ENCODE results near the gene DDIT4. TPM values are rescaled to one million over a fixed set of nuclear protein-coding genes. Genes with fewer than 3 reads are reported as not detected.

The DDIT4 gene
- total and polyA plus RNA-seq, 9 of the 15 experiments (the other 6 are each of a cell fraction or from before 2014, with no cell fraction given) = 8.2 to 675 (median 159) TPM

- TF ChIP-seq, protein P1, sequence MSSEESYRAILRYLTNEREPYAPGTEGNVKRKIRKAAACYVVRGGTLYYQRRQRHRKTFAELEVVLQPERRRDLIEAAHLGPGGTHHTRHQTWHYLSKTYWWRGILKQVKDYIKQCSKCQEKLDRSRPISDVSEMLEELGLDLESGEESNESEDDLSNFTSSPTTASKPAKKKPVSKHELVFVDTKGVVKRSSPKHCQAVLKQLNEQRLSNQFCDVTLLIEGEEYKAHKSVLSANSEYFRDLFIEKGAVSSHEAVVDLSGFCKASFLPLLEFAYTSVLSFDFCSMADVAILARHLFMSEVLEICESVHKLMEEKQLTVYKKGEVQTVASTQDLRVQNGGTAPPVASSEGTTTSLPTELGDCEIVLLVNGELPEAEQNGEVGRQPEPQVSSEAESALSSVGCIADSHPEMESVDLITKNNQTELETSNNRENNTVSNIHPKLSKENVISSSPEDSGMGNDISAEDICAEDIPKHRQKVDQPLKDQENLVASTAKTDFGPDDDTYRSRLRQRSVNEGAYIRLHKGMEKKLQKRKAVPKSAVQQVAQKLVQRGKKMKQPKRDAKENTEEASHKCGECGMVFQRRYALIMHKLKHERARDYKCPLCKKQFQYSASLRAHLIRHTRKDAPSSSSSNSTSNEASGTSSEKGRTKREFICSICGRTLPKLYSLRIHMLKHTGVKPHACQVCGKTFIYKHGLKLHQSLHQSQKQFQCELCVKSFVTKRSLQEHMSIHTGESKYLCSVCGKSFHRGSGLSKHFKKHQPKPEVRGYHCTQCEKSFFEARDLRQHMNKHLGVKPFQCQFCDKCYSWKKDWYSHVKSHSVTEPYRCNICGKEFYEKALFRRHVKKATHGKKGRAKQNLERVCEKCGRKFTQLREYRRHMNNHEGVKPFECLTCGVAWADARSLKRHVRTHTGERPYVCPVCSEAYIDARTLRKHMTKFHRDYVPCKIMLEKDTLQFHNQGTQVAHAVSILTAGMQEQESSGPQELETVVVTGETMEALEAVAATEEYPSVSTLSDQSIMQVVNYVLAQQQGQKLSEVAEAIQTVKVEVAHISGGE (CRISPR knock-in tag; IDR thresholded peaks at IDR 0.05) = no peak
- TF ChIP-seq RERE (CRISPR knock-in tag; IDR thresholded peaks at IDR 0.05; ENCODE audit: borderline replicate concordance) (no peak), ZNF24 (IDR thresholded peaks at IDR 0.05) (no peak), TAF9B (IDR thresholded peaks at IDR 0.05; ENCODE audit: partially characterized antibody) (no peak), KDM4B (IDR thresholded peaks at IDR 0.05; ENCODE audit: borderline replicate concordance in 2 of 2, low read depth in 1 of 2) (no peak), ARID4B (CRISPR knock-in tag; IDR thresholded peaks at IDR 0.05) (no peak), ZNF695 (CRISPR knock-in tag; IDR thresholded peaks at IDR 0.05) (no peak), NR1H2 (CRISPR knock-in tag; IDR thresholded peaks at IDR 0.05) (no peak)
- TF ChIP-seq, protein P2, sequence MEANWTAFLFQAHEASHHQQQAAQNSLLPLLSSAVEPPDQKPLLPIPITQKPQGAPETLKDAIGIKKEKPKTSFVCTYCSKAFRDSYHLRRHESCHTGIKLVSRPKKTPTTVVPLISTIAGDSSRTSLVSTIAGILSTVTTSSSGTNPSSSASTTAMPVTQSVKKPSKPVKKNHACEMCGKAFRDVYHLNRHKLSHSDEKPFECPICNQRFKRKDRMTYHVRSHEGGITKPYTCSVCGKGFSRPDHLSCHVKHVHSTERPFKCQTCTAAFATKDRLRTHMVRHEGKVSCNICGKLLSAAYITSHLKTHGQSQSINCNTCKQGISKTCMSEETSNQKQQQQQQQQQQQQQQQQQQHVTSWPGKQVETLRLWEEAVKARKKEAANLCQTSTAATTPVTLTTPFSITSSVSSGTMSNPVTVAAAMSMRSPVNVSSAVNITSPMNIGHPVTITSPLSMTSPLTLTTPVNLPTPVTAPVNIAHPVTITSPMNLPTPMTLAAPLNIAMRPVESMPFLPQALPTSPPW (CRISPR knock-in tag; IDR thresholded peaks at IDR 0.05) = no peak
- TF ChIP-seq, protein P3, sequence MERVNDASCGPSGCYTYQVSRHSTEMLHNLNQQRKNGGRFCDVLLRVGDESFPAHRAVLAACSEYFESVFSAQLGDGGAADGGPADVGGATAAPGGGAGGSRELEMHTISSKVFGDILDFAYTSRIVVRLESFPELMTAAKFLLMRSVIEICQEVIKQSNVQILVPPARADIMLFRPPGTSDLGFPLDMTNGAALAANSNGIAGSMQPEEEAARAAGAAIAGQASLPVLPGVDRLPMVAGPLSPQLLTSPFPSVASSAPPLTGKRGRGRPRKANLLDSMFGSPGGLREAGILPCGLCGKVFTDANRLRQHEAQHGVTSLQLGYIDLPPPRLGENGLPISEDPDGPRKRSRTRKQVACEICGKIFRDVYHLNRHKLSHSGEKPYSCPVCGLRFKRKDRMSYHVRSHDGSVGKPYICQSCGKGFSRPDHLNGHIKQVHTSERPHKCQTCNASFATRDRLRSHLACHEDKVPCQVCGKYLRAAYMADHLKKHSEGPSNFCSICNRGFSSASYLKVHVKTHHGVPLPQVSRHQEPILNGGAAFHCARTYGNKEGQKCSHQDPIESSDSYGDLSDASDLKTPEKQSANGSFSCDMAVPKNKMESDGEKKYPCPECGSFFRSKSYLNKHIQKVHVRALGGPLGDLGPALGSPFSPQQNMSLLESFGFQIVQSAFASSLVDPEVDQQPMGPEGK (CRISPR knock-in tag; IDR thresholded peaks at IDR 0.05; ENCODE audit: borderline replicate concordance) = no peak
Measured at GRCh38 chr10:72316386-72316700, 42.6 kb downstream of the DDIT4 start (continued).
